ENCODE results near the gene CCDC106. TPM values are rescaled to one million over a fixed set of nuclear protein-coding genes. Genes with fewer than 3 reads are reported as not detected.

The CCDC106 gene
- total RNA-seq, 6 experiments from 2014 or later, result 6.1 to 19.7 (median 9.8) TPM

DNA sequence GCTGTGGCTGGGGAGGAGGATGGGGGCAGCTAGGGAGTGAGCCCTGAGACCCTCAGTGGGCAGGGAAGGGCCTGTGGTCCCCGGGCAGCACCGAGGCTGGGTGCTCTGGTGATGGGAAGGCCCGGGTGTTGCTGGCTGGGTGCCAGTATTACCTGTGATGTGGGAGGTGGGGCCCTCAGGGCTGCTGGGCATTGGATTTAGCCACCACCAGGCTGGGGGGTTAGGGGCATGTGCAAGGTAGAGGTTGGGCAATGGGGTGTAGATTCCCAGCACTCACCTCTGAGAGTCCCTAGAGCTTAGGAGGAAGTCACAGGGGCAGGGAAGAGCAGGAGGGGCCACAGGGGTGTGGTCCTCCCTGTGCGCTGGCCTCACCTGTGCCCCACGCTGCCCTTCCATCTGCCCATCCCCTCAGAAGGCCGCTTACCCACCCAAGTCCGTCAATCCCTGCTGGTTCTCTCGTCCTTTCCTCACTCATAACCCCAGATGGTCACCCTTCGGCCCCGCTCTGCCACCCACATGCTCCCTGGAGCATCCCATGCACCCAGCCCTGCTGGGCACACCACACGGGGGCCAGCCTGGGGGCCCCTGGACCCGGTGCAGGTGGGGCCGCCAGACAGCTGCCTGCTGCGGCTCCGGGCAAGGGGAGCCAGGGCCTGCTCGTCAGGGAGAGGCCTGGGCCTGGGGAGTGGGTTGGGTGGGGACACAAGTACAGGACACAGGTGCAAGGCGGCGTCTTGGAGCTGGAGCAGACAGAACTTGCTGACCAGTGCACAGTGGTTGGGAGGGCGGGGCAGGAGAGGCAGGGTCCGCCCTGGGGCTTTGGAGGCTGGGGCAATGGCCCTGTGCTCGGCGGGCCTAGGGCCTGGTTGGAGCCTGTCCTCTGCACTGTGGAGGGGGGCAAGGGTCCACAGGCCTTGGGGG, 39.5 kb downstream of the CCDC106 start:
- no peaks in the 10 kb centered on the region for H3K9me3 ChIP-seq
- no peak overlapping the region for H3K27ac ChIP-seq
- peak in 2 of 3 donors; percentile 24 to 54 for DNase-seq
- no peak for TF ChIP-seq POLR2A (IDR thresholded peaks at IDR 0.05)
- TF ChIP-seq, protein P1, sequence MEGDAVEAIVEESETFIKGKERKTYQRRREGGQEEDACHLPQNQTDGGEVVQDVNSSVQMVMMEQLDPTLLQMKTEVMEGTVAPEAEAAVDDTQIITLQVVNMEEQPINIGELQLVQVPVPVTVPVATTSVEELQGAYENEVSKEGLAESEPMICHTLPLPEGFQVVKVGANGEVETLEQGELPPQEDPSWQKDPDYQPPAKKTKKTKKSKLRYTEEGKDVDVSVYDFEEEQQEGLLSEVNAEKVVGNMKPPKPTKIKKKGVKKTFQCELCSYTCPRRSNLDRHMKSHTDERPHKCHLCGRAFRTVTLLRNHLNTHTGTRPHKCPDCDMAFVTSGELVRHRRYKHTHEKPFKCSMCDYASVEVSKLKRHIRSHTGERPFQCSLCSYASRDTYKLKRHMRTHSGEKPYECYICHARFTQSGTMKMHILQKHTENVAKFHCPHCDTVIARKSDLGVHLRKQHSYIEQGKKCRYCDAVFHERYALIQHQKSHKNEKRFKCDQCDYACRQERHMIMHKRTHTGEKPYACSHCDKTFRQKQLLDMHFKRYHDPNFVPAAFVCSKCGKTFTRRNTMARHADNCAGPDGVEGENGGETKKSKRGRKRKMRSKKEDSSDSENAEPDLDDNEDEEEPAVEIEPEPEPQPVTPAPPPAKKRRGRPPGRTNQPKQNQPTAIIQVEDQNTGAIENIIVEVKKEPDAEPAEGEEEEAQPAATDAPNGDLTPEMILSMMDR (IDR thresholded peaks at IDR 0.05), result no peak
- H3K27me3 ChIP-seq, result no peaks in the 10 kb centered on the region
- intact Hi-C loops (cut with DNase I), result loop anchor here in 1 of 2 donors (10.0 kb wide), 1 partner anchor 117 kb away; no protein-coding TSS in a partner anchor
- 92% methylated on average over 2 of the region's 22 CpGs for WGBS (ENCODE audit: insufficient coverage, low coverage, low lambda C conversion rate, missing lambda C conversion rate)
- ATAC-seq, result no peak
- peaks cover 0 to 26% (median 9%) of the 10 kb centered on the region in 4 donors for H3K4me1 ChIP-seq
- no peak overlapping the region for H3K4me3 ChIP-seq
- H3K36me3 ChIP-seq, result peaks cover 0 to 39% (median 20%) of the 10 kb centered on the region in 4 donors

DNA sequence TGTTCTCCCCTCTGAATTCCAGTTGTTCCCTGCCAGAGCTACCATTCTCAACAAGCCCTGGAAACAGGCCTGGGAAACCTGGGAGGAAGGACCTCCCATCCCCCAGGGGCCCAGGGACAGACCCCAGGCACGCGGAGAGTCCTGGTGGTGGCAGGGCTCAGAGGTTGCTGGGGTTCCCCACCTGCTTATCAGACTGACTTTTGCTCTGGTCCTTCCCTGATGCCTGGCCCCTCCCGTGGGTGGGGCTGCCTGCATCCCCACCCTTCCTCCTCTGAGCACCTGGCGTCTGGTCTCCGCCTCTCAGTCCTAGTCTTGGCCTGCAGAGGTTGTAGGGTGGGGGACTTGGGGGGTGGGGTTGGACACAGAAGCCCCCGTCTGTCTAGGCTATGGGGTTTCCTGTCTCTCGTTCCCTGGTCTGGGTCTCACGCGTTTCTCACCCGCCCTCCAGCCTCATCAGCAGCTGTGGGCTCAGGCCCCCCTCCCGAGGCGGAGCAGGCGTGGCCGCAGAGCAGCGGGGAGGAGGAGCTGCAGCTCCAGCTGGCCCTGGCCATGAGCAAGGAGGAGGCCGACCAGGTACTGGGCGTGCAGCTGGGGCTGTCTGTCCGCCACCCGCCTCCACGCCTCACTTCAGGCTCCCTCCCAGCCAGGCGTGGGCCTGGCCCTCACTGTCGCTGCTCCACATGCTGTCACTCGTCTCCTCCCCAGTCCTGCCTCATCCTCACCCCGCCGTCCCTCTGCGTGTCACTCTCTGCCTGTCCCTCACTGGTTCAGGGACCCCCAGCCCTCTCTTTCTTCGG, 40.6 kb downstream of the CCDC106 start:
- peaks cover 0 to 17% (median 5%) of the 10 kb centered on the region in 4 donors for H3K4me1 ChIP-seq
- H3K27me3 ChIP-seq, result no peaks in the 10 kb centered on the region
- H3K36me3 ChIP-seq, result peaks cover 3 to 50% (median 24%) of the 10 kb centered on the region in 4 donors
- intact Hi-C loops (cut with DNase I), result loop anchor here in 1 of 2 donors (10.0 kb wide), 1 partner anchor 116 kb away; no protein-coding TSS in a partner anchor
- no peaks in the 10 kb centered on the region for H3K9me3 ChIP-seq
- WGBS (ENCODE audit: insufficient coverage, low coverage, low lambda C conversion rate, missing lambda C conversion rate), result 70% methylated on average over 9 of the region's 27 CpGs
- no peak overlapping the region for H3K4me3 ChIP-seq
- TF ChIP-seq POLR2A (IDR thresholded peaks at IDR 0.05), result no peak
- TF ChIP-seq, protein P1 (IDR thresholded peaks at IDR 0.05), result no peak
- no peak overlapping the region for H3K27ac ChIP-seq
- ATAC-seq (no peak), DNase-seq (peak in 2 of 3 donors; percentile 16 to 18)

DNA sequence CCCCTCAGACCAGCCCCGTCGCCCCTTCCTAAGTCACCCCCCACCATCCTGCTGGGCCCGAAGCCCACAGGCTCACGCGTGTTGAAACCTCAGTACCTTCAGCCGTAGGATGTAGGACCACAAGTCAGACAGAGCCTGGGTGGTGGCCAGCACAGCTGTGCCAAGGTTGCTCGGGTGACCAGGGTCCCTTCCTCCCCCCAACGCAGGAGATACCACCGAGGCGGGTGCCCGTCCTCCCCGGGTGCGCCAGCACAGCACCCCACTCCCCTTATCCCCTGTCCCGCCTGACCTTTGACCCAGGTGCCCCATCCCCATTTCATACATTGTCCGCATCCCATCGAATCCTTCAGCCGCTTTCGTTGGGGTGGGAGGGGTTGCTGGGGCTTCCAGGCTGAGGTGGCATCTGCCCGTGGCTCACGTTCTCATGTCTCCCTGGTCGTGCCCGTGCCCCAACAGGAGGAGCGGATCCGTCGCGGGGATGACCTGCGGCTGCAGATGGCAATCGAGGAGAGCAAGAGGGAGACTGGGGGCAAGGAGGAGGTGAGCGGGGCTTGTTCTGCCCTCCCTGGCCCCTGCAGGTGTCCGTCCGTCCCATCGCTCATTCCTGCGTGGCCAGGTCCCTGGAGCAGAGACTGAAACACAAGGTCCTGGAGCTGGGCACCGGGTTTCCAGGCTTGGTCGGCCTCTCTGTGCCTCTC, 41.5 kb downstream of the CCDC106 start:
- 85% methylated on average over 4 of the region's 35 CpGs for WGBS (ENCODE audit: insufficient coverage, low coverage, low lambda C conversion rate, missing lambda C conversion rate)
- Histone ChIP-seq H3K9me3 (no peaks in the 10 kb centered on the region), H3K27ac (no peak overlapping the region), H3K36me3 (peaks cover 3 to 58% (median 27%) of the 10 kb centered on the region in 4 donors), H3K4me3 (no peak overlapping the region), H3K4me1 (peaks cover 0 to 10% (median 3%) of the 10 kb centered on the region in 4 donors), H3K27me3 (no peaks in the 10 kb centered on the region)
- ATAC-seq (no peak), DNase-seq (peak in 1 of 3 donors; percentile 16)
- TF ChIP-seq POLR2A (IDR thresholded peaks at IDR 0.05), result no peak
- TF ChIP-seq, protein P1 (IDR thresholded peaks at IDR 0.05), result no peak
- intact Hi-C loops (cut with DNase I), result loop anchor here in 1 of 2 donors (10.0 kb wide), 1 partner anchor 115 kb away; no protein-coding TSS in a partner anchor
